GM19468 (cell line): ENCODE results near the gene BAIAP3.

ENCODE experiments used
- ATAC-seq: cut with Tn5 transposase; IDR thresholded peaks from one replicate; pipeline ENCODE4 v1.9.1; 2021; ENCODE audit warnings: mild to moderate bottlenecking, moderate library complexity, moderate number of reproducible peaks; ENCODE audit not compliant: unreplicated experiment; ENCODE audit errors: extremely low read depth

BAIAP3 gene

DNA sequence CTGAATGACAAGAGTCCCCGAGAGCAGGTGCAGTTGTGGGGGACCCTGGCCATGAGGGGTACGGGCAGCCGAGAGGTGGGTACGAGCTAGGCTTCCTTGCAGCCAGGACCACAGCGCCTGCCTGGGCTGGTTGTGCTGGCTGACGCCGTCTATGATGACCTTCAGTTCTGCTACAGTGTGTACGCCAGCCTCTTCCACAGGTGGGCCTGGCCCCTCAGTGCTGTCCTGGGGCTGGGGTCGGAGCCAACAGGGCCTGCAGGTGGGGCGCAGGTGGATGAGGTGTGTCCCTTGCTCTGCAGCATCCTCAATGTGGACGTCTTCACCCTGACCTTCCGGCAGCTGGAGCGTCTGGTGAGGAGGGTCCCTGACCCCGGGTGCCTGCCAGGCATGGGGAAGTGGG, 11.1 kb downstream of the BAIAP3 start:
- no peak for ATAC-seq

DNA sequence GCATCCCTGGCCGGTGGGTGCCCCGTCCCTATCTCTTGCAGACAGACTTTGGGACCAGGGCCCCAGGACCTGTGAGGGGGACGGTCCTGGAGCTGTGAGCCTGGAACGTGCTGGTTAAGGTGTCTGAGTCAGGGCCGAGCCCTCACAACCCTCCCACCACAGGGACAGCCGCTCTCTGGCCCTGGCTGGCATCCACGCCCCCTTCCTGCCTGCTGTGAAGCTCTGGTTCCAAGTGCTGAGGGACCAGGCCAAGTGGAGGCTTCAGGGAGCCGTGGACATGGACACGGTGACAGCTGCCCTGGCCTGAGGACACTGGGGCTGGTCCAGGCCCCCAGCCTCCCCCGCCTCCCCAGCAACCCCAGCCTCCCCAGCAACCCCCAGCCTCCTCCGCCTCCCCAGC, 11.6 kb downstream of the BAIAP3 start:
- ATAC-seq = no peak

DNA sequence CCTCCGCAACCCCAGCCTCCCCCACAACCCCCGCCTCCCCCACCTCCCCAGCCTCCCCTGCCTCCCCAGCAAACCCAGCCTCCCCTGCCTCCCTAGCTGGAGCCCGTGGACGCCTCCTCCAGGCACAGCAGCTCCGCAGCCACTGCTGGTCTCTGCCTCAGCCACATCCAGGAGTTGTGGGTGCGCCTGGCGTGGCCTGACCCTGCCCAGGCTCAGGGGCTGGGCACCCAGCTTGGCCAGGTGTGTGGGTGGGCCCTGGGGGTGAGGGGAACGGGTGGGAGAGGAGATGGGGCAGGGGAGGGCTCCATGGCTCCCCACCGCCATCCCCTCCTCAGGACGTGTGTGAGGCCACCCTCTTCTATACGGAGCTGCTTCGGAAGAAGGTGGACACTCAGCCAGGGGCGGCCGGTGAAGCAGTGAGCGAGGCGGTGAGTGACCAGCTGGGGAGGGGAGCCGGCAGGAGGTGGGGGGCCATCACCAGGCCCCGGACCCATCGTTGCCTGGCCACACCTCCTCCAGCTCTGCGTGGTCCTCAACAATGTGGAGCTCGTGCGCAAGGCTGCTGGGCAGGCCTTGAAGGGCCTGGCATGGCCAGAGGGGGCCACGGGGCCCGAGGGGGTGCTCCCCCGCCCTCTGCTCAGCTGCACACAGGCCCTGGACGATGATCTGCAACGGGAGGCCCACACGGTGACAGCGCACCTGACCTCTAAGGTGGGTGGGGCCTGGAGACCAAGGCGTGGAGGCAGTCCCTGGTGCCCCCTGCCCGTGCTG, 12.4 kb downstream of the BAIAP3 start:
- ATAC-seq = no peak

DNA sequence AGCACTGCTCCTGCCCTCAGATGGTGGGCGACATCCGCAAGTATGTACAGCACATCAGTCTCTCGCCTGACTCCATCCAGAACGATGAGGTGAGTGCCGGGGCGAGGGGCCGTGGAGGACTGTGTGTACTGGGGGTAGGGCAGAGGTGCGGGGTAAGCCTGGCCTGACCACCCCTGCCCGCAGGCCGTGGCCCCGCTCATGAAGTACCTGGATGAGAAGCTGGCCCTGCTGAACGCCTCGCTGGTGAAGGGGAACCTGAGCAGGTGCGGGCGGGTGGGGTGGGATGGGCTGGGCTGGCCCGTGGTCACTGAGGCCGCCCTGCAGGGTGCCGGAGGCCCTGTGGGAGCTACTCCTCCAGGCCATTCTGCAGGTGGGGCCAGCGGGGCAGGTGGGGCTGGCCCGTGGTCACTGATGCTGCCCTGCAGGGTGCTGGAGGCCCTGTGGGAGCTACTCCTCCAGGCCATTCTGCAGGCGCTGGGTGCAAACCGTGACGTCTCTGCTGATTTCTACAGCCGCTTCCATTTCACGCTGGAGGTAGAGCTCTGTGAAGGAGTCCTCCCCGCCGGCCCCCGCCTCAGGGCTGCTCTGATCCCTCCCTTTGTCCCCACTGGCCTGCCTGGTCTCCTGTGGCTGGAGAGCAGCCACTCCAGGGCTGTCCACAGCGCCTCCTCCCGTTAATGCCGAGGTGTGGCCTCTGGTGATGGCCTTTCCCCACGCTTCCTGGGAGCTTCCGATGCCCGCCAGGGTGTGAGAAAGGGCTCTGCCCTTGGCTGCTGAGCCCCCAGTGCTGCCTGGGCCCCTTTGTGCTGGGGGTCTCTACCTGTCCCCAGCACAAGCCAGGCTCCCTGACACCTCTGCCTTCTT, 13.2 kb downstream of the BAIAP3 start:
- ATAC-seq = no peak

DNA sequence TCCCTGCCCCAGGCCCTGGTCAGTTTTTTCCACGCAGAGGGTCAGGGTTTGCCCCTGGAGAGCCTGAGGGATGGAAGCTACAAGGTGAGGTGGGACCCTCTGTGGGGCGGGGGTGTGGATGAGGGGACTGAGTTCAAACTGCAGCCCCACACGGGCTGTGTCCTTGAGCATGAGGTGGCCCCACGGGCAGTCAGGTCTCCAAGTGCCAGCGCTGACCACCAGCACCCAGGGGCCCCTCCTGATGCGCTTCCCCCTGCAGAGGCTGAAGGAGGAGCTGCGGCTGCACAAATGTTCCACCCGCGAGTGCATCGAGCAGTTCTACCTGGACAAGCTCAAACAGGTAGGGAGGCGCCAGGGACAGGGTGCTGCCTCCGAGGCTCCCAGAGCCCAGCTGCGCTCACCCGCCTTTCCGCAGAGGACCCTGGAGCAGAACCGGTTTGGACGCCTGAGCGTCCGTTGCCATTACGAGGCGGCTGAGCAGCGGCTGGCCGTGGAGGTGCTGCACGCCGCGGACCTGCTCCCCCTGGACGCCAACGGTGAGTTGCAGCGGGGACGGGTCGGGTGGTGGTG, 13.9 kb downstream of the BAIAP3 start:
- no peak for ATAC-seq

DNA sequence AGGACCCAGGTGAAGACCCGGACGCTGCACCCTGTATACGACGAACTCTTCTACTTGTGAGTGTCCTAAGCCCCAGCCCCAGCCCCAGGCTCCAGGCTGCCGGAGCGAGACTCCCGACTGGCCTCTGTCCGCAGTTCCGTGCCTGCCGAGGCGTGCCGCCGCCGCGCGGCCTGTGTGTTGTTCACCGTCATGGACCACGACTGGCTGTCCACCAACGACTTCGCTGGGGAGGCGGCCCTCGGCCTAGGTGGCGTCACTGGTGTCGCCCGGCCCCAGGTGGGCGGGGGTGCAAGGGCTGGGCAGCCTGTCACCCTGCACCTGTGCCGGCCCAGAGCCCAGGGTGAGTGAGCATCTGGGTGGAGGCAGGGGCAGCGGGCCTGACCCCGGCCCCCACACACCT, 14.5 kb downstream of the BAIAP3 start:
- no peak for ATAC-seq

DNA sequence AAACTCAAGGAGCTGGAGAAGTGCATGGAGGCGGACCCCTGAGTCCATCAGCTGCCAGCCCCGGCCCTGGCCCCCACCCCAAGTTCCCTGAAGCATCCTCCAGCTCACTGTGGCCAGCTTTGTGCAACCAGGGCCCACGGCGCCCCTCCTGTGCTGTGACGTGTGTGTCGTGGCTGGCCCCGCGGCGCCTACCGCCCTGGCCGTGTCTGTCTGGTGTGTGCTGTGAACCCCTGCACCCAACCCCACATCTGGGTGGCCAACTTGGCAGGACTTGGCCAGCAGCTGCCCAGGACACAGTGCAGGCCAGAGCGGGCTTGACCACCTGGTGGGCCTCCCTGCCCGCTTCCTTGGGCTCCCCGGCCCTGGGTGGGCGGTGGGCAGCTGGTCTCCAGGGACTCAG, 15.0 kb downstream of the BAIAP3 start:
- no peak for ATAC-seq

DNA sequence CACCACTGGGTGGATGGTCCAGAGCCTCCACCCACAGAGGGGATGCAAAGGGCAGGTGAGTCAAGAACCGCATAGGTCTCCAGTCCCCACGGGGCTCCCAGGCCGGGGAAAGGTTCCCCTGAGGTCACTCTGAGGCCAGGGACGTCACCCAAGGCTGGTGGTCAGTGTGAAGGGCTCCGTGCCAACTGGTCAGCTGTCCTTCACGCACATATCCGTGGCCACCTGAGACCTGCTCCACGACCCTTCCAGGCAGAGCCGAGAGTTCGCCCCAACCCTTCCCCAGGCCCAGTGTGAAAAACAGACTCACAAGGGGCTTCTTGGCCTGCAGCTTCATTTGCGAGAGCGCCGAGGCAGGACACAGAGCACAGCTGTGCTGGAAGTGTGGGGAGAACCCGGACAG, 15.5 kb downstream of the BAIAP3 start:
- ATAC-seq = no peak

DNA sequence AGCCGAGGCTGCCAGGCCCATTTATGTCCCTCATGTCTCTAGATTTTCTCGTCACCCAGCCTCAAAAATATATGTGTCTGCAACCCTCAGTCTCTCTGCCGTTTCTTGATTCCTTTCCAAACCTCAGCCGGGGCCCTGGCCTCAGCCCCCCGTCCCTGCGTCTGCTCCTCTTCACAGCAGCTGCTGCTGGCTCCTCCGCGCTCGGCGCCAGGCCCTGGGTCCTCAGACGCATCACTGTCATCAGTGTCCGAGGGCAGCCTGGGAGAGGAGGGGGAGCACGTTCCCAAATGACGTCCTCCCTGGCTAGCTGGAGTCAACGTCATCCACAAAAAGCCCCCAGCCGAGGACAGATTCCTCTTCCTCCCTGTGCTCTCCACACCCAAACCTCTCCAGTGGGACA, 15.9 kb downstream of the BAIAP3 start:
- no peak for ATAC-seq

DNA sequence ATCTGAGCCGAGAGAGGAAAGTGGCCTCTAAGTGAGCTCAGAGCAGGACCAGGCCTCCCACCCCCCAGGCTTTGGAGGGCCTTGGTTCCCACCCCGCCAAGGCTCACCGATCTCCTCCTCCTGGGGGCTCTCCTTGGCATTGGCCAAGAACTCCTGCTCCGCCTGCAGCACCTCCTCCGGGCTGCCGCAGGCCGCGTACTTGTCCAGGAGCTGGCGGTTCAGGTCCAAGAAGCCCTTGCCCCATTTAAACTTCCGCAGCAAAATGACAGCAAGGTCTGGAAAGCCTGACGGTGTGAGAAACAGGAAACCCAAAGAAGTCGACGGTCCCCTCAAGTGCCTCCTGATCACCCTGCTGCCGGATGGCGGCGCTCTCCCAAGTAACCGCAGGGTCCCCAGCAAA, 16.5 kb downstream of the BAIAP3 start:
- ATAC-seq = no peak

DNA sequence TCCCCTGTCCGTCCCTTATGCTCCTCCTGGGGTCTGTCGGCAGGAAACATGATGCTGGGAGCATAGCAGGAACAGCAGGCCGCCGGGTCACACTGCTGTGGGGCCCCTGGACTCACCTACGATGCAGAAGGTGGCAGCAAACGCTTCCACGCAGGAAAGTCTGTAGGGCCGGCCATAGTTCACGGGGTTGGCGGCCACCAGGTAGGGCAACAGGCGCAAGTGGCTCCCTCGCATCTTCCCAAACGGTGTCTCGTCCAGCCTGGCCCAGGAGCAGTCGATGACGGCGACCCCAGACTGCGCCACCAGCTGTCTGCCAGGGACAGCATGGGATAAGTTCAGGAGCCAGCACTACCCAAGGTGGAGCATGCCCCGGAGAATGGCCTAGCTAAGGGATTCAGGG, 17.2 kb downstream of the BAIAP3 start:
- no peak for ATAC-seq

DNA sequence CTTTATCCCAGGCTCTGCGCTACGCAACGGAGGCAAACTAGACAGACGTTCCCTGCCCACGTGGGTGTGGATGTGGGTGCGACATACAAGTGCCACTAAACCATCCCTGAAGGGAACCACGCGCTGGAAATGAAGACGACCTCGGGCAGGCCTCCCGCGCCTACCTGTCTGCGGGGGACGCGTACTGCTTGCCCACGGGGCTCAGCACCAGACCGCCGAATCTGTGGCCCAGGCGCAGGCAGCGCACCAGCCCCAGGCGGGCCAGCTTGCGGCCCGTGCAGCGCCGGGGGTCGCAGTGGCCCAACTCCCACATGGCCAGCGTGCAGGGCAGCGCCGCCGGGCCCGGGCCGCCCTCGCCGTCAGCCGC, 17.8 kb downstream of the BAIAP3 start:
- no peak for ATAC-seq

DNA sequence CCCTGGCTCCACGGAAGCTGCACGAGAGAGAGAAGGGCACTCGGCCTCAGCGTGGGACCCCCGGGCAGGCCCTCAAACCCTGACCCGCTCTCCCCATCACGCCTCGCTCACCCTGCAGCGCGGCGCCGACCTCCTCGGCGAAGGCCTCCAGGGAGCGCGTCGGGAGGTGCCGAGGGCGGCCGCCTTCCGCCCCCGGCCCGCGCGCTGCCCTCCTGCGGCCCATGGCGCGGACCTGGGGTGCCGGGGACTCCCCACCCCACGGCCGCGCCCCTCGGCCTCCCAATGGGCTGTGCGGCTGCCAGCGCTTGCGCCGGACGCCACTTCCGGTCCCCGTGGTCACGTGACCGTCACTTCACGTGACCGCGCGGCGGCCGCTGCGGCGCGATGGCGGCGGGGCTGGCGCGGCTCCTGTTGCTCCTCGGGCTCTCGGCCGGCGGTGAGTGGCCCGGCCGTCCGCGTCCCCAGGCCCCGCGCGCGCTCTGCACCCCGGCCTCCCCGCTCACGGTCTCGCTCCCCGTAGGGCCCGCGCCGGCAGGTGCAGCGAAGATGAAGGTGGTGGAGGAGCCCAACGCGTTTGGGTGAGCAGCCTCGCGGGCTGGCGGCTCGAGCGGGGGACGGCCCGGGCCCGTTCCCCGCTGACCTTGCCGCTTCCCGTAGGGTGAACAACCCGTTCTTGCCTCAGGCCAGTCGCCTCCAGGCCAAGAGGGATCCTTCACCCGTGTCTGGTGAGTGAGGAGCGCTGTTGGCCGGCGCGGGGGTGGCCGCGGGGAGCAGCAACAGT, 18.3 kb downstream of the BAIAP3 start, which contains the start of the genes GNPTG and TSR3:
GNPTG (plus strand) TSS at position 350 of the 781 bp plus-strand sequence; CDS start at position 385, 35 bp downstream.
TSR3 (minus strand) TSS at position 297 of the 781 bp plus-strand sequence; CDS start at position 223, 74 bp downstream.
- peak; percentile 64 for ATAC-seq

DNA sequence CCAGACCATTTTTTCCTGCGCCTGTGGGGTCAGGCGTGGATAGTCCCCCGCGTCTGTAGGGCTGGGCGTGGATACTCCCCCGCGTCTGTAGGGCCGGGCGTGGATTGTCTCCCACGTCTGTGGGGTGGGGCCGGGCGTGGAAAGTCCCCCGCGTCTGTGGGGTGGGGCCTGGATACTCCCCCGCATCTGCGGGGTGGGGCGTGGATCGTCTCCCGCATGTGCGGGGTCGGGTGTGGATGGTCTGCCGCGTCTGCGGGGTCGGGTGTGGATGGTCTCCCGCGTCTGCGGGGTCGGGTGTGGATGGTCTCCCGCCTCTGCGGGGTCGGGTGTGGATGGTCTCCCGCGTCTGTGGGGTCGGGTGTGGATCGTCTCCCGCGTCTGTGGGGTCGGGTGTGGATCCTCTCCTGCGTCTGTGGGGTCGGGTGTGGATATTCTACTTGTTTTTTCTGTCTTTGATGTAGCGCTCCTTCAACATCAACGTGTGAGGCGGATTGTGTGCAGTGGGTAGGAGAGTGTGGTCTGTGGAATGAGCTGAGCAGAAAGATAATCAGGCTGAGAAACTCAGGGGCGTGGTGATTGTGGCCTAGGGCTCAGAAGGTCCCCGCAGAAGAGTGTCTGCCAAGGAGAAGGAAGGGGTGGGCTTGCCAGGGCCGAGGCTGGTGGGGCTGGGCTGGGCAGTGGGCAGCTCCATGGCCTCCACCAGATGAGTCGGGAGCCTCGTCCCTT, 21.5 kb downstream of the BAIAP3 start:
- ATAC-seq = no peak

DNA sequence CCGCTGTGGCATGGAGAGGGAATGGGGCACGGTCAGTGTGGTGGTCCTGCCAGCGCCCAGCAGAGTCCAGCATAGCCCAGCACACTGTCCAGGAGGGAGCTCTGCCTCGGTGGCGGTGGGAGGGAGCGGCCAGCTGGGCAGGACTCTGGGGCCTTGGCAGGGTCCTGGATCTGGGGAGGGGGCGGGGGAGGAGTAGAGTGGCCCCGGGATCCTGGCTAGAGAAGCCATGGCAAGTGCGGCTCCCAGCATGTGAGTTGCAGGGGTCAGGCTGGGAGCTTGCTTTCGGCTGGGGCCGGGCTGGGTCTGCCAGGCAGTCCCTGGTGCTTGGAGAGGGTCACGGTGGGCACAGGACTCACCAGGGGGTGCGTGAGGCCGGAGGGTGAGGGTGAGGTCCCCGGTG, 22.1 kb downstream of the BAIAP3 start:
- no peak for ATAC-seq

DNA sequence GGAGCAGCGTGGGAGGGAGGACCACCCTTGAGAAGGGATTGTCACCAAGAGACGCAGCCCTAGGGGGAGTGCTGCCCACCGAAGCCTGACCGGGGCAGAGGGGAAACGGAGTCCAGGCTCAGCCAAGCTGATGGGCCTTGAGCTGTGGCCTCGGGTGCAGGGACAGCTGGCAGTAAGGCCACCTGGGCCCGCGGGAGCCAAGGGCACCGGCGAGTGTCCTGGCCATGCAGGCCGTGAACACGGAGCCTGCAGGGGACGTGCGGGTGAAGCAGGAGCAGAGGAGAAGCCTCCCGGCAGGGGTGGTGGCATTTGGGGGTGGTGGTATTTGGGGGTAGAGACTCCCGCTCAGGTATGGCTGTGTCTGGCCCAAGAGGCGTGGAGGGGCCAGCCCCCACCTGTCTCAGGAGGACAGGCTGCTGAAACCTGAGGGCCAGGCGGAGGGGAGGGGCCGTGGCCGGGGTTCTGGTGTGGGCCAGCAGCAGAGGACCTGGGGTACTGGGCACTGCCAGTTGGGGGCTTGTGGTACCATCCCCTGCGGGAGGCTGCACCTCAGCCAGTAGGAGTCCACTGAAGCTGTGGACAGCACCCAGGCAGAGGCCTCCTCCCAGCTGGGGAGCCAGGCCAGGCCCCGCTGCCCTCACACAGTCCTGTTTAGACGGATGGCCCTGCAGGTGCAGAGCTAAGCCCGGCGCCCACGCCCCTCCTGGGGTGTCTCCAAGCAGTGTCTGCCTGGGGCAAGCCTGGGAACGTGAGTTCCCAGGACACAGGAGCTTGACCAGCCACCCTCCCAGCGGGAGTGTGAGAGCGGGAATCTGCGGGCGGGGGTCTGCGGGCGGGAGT, 22.8 kb downstream of the BAIAP3 start:
- ATAC-seq = no peak

DNA sequence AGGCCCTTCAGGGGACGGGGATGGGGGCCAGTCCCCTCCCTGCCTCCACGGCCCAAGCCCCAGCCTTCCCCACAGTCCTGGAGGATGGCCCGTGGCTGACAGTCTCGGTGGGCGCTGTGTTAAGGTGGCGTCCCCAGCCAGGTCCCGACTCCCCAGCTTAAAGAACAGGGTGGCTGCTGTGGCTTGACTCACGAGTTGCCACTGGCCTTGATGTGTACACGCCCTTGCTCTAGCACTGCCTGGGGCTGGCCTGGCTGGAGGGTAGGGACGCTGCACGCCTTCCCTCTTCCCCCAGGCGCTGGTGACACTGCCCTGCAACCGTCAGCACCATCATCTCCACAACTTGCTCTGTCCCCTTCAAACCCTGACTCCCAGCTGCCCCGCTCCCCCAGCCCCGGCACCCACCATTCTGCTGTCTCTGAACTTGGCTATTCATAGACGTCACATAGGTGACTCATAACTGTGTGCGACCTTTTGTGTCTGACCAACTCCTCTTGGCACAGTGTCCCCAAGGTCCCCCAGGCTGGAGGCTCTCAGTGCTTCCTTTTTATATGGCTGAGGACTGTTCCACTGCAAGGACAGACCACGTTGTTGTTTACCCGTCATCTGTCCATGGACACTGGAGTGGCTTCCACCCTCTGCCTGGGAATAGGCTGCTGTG, 24.6 kb downstream of the BAIAP3 start:
- ATAC-seq = no peak

DNA sequence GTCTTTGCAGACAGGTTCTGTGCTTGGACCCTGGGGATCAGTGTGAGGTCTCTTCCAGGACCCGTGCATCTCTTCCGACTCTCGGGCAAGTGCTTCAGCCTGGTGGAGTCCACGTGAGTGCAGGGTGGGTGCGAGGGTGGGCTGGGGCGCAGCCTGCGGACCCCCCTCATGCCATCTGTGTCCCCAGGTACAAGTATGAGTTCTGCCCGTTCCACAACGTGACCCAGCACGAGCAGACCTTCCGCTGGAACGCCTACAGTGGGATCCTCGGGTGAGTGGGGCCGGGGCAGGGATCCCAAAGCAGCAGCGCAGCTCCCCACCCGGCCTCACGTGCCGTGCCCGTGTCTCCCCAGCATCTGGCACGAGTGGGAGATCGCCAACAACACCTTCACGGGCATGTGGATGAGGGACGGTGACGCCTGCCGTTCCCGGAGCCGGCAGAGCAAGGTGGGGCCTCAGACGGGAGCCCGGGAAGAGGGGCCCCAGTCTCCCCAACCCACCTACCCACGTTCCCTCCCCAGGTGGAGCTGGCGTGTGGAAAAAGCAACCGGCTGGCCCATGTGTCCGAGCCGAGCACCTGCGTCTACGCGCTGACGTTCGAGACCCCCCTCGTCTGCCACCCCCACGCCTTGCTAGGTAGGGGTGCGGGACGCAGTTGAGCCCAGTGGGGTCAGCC, 28.4 kb downstream of the BAIAP3 start:
- no peak for ATAC-seq
